ENCODE data around the gene AJAP1. TPM values are rescaled to one million over a fixed set of nuclear protein-coding genes. Genes with fewer than 3 reads are reported as not detected.
A peak's percentile ranks its signal among the peaks of the same experiment; 100 is the strongest.

AJAP1 gene
- polyA plus RNA-seq, 6 donors from 2014 or later, result not detected

- Mint-ChIP-seq H3K4me3 (no peak overlapping the region), H3K27me3 (no peaks in the 10 kb centered on the region), H3K27ac (no peak overlapping the region), H3K36me3 (no peaks in the 10 kb centered on the region), H3K4me1 (no peaks in the 10 kb centered on the region), H3K9me3 (no peaks in the 10 kb centered on the region)
- DNase-seq, result no peak
- ATAC-seq (ENCODE audit: low read depth in 2 of 2), result no peak
Measured at GRCh38 chr1:4773226-4773625, 118.8 kb downstream of the AJAP1 start.

DNA sequence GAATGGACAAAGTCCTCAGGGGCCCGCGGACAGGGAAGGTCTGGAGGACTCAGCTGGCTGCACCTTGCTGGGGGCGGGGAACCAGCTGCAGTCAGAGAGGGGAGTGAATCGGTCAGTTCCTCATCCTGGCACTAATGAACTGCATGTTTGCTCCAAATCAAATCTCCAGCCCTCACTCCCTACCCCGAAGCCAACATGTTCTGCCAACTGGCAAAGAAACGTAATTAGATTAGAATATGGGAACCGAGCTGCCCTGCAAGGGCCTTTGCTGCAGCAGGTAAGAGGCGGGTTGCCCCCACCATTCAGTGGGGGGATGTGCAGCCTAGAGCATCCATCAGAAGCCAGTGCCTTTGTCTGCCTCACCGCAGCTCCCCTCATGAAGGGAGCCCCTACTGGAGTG, 121.1 kb downstream of the AJAP1 start:
- H3K9me3 Mint-ChIP-seq, result no peaks in the 10 kb centered on the region
- H3K4me1 Mint-ChIP-seq, result no peaks in the 10 kb centered on the region
- no peak overlapping the region for H3K4me3 Mint-ChIP-seq
- peaks cover 0 to 4% (median 0%) of the 10 kb centered on the region in 3 donors for H3K27me3 Mint-ChIP-seq
- no peaks in the 10 kb centered on the region for H3K36me3 Mint-ChIP-seq
- no peak for ATAC-seq (ENCODE audit: low read depth in 2 of 2)
- DNase-seq, result no peak
- no peak overlapping the region for H3K27ac Mint-ChIP-seq

DNA sequence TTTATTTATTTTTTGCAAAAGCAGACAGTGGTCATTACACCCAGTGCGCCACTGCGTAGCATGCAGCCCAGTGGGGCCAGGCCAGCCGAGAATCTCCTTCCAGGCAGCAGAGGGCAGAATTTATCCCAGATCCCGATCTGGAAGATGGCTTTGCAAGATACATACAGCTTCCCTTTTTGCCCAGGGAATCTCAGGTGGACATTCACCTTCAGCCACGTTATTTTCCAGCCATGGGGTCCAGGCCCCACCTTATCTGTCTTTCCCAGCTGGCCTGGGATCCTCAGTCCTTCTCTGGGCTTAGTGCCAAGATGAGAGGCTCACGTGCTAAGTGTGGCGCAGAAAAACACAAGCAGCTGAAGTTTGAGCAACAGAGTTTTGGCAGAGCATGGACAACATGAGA, 123.6 kb downstream of the AJAP1 start:
- Mint-ChIP-seq H3K36me3 (no peaks in the 10 kb centered on the region), H3K27ac (no peak overlapping the region), H3K9me3 (no peaks in the 10 kb centered on the region), H3K27me3 (peaks cover 0 to 4% (median 0%) of the 10 kb centered on the region in 3 donors), H3K4me3 (no peak overlapping the region), H3K4me1 (no peaks in the 10 kb centered on the region)
- ATAC-seq (ENCODE audit: low read depth in 2 of 2) (no peak), DNase-seq (no peak)

GRCh38 chr1:4781646-4782045, 127.2 kb downstream of the AJAP1 start:
- Mint-ChIP-seq H3K4me3 (no peak overlapping the region), H3K36me3 (no peaks in the 10 kb centered on the region), H3K4me1 (no peaks in the 10 kb centered on the region), H3K27me3 (peaks cover 2 to 4% (median 4%) of the 10 kb centered on the region in 3 donors), H3K9me3 (no peaks in the 10 kb centered on the region), H3K27ac (no peak overlapping the region)
- DNase-seq (no peak), ATAC-seq (ENCODE audit: low read depth in 2 of 2) (no peak)

DNA sequence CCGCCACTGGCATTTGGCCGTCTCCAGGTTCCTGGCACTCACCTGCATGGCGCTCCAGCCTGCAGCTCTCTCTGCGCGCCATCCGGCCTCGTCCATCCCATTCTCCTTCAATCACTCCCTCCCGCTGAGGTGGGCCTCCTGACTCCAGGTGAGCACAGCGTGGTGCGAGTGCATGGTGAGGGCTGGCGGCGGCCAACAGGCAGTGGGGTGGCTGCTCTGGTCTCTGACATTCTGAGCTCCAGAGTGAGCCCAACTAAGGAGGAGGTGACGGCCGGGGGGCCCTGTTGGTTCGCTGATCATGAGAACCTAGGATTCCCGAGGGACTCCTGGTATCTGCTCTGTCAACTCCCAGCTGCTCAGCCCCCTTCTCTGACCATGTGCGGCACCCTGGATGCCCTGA, 130.4 kb downstream of the AJAP1 start:
- no peak for DNase-seq
- Mint-ChIP-seq H3K36me3 (no peaks in the 10 kb centered on the region), H3K27ac (no peak overlapping the region), H3K4me1 (no peaks in the 10 kb centered on the region), H3K4me3 (no peak overlapping the region), H3K27me3 (peaks cover 0 to 19% (median 12%) of the 10 kb centered on the region in 3 donors), H3K9me3 (no peaks in the 10 kb centered on the region)
- no peak for ATAC-seq (ENCODE audit: low read depth in 2 of 2)

- H3K27ac Mint-ChIP-seq, result no peak overlapping the region
Measured at GRCh38 chr1:4786055-4786454, 131.6 kb downstream of the AJAP1 start.

GRCh38 chr1:4787551-4787950, 133.1 kb downstream of the AJAP1 start:
- Mint-ChIP-seq H3K4me3 (no peak overlapping the region), H3K27ac (no peak overlapping the region), H3K27me3 (peaks cover 4 to 19% (median 12%) of the 10 kb centered on the region in 3 donors), H3K9me3 (no peaks in the 10 kb centered on the region), H3K4me1 (no peaks in the 10 kb centered on the region), H3K36me3 (no peaks in the 10 kb centered on the region)
- no peak for DNase-seq
- ATAC-seq (ENCODE audit: low read depth in 2 of 2), result no peak

More at GRCh38 chr1:4786055-4786454, 131.6 kb downstream of the AJAP1 start:
- Mint-ChIP-seq H3K27me3 (peaks cover 3 to 19% (median 12%) of the 10 kb centered on the region in 3 donors), H3K4me1 (no peaks in the 10 kb centered on the region), H3K36me3 (no peaks in the 10 kb centered on the region), H3K9me3 (no peaks in the 10 kb centered on the region), H3K4me3 (no peak overlapping the region)
- no peak for ATAC-seq (ENCODE audit: low read depth in 2 of 2)
- DNase-seq, result no peak

DNA sequence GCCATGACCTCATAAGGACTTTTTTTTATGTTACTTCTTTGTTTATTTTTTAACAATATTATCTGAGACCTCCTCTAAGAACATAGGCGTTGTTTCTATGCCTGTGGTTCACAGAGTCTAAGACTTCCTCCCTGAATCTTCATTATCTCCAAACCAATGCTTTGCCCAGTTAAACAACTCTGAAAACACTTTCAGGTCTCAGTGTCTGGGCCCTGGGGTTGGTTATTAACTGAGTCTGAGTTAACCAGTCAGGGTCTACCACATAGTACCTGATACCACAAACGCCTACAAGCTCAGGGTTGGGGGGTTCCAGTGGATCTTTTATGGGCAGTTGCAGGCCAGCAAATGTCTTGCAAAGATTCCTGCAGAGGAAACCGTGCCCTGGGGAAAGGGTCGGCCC, 138.2 kb downstream of the AJAP1 start:
- Mint-ChIP-seq H3K4me1 (peaks cover 0 to 23% (median 8%) of the 10 kb centered on the region in 3 donors), H3K36me3 (no peaks in the 10 kb centered on the region), H3K4me3 (no peak overlapping the region), H3K27me3 (peaks cover 0 to 10% (median 4%) of the 10 kb centered on the region in 3 donors), H3K9me3 (peaks cover 0 to 8% (median 0%) of the 10 kb centered on the region in 7 donors), H3K27ac (no peak overlapping the region)
- no peak for ATAC-seq (ENCODE audit: low read depth in 2 of 2)
- no peak for DNase-seq

DNA sequence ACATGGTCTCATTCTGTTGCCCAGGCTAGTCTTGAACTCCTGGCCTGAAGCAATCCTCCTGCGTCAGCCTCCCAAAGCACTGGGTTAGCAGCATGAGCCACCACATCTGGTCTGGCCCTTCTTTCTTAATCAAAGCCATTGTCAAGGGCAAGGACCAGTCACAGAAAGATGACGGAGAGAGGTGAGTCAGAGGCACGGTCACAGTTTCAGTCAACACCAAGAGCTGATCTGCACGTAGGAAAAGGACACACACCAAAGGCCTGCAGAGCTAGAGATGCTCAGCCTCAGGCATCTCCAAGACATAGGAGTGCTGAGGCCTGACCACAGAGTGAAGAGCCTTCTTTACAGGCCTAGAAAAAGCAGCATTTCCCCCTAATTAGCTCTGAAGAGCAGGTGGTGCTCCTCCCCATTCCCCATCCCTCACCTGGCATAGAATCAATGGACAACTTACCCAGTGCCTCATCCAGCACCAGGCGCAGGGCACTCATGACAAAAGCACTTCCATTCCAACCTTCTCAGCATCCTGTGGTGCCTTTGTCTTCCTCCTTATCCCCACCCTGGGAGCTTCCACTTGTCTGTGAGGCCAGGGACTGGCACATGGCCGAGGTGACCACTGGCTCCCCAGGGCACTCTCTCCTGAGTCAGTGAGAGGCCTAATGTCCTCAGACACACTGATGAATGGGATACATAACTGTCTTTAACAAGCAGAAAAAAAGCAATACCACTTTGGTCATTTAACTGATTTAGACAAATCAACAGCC, 139.8 kb downstream of the AJAP1 start:
- Mint-ChIP-seq H3K4me1 (peaks cover 0 to 23% (median 8%) of the 10 kb centered on the region in 3 donors), H3K36me3 (no peaks in the 10 kb centered on the region), H3K4me3 (no peak overlapping the region), H3K27ac (no peak overlapping the region), H3K9me3 (peaks cover 0 to 8% (median 4%) of the 10 kb centered on the region in 7 donors), H3K27me3 (peaks cover 0 to 6% (median 4%) of the 10 kb centered on the region in 3 donors)
- DNase-seq, result no peak
- no peak for ATAC-seq (ENCODE audit: low read depth in 2 of 2)

- H3K9me3 Mint-ChIP-seq, result peaks cover 0 to 9% (median 4%) of the 10 kb centered on the region in 7 donors
- H3K27me3 Mint-ChIP-seq, result peaks cover 0 to 17% (median 0%) of the 10 kb centered on the region in 3 donors
- peak overlapping the region in 6 of 8 donors; percentile 4 to 79 (median 56) for H3K4me3 Mint-ChIP-seq
- DNase-seq, result peak; percentile 30
- peaks cover 0 to 23% (median 8%) of the 10 kb centered on the region in 3 donors for H3K4me1 Mint-ChIP-seq
- peaks cover 0 to 5% of the 10 kb centered on the region in 2 donors for H3K36me3 Mint-ChIP-seq
- peak; percentile 74 to 90 for ATAC-seq (ENCODE audit: low read depth in 2 of 2)
- H3K27ac Mint-ChIP-seq, result peak overlapping the region in 4 of 6 donors; percentile 37 to 84 (median 61)
Measured at GRCh38 chr1:4796161-4797015, 142.0 kb downstream of the AJAP1 start.

DNA sequence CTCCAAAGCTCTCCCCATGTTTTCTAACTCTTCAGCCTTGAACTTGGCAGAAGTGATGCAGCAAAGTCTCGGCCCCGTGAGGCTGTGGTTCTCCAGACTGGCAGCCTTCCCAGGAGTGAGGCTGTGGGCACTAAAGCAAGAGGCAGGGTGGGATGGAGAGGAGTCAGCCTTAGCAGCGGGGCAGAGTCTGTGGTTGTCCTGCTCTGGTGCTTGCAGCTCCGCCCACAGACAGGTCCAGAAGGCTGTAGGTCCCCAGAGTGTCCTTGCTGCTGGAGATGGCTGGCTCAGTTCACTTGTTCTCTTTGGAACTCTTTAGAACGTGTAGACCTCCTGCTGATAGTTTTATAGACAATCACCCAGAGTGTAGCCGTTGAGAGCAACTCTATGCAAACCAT, 142.6 kb downstream of the AJAP1 start:
- Mint-ChIP-seq H3K9me3 (peaks cover 0 to 9% (median 4%) of the 10 kb centered on the region in 7 donors), H3K4me1 (peaks cover 0 to 23% (median 8%) of the 10 kb centered on the region in 3 donors), H3K36me3 (peaks cover 0 to 5% of the 10 kb centered on the region in 2 donors), H3K27me3 (peaks cover 0 to 20% (median 0%) of the 10 kb centered on the region in 3 donors), H3K4me3 (peak overlapping the region in 4 of 8 donors; percentile 4 to 79 (median 34)), H3K27ac (peak overlapping the region in 2 of 6 donors; percentile 15 to 42)
- no peak for ATAC-seq (ENCODE audit: low read depth in 2 of 2)
- DNase-seq, result no peak

GRCh38 chr1:4797429-4797828, 143.0 kb downstream of the AJAP1 start:
- H3K9me3 Mint-ChIP-seq, result peaks cover 0 to 9% (median 4%) of the 10 kb centered on the region in 7 donors
- DNase-seq (no peak), ATAC-seq (ENCODE audit: low read depth in 2 of 2) (no peak)
- H3K4me3 Mint-ChIP-seq, result peak overlapping the region in 1 of 8 donors; percentile 56
- H3K27ac Mint-ChIP-seq, result peak overlapping the region in 1 of 6 donors; percentile 42
- H3K36me3 Mint-ChIP-seq, result peaks cover 0 to 5% of the 10 kb centered on the region in 2 donors
- peaks cover 0 to 23% (median 8%) of the 10 kb centered on the region in 3 donors for H3K4me1 Mint-ChIP-seq
- H3K27me3 Mint-ChIP-seq, result peaks cover 1 to 20% (median 2%) of the 10 kb centered on the region in 3 donors

- peaks cover 15 to 46% (median 26%) of the 10 kb centered on the region in 3 donors for H3K27me3 Mint-ChIP-seq
- DNase-seq, result no peak
- H3K27ac Mint-ChIP-seq, result peak overlapping the region in 2 of 6 donors; percentile 23 to 48
- peaks cover 1 to 20% (median 8%) of the 10 kb centered on the region in 7 donors for H3K9me3 Mint-ChIP-seq
- peaks cover 0 to 10% (median 8%) of the 10 kb centered on the region in 3 donors for H3K4me1 Mint-ChIP-seq
- H3K4me3 Mint-ChIP-seq, result no peak overlapping the region
- no peak for ATAC-seq (ENCODE audit: low read depth in 2 of 2)
- H3K36me3 Mint-ChIP-seq, result peaks cover 5 to 11% of the 10 kb centered on the region in 2 donors
Measured at GRCh38 chr1:4801192-4801924, 146.9 kb downstream of the AJAP1 start.

Measured in naive B cell (primary cell).